Measurements from ENCODE around the gene FOXG1. TPM values are rescaled to one million over a fixed set of nuclear protein-coding genes. Genes with fewer than 3 reads are reported as not detected.

The FOXG1 gene
- total RNA-seq, 1 donor: not detected

DNA sequence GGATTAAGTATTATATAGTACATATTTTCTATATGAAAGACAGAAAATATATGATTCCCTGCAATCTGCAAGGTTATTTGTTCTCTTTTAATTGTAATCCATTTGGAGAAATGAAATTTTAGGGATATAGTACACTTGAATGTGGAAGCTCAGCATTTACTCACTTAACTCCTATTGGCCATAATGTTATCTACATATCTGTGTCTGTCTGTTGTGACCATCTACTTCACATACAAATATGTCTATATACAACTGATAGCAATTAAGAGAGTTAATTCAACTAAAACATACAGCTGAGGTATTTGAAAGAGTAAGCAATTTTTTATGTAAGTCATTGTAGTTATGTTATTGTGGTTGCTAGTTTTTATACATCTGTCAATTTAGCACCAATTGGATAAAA is 12.9 kb downstream of the FOXG1 start:
- H3K4me1 ChIP-seq (ENCODE audit: insufficient read depth, low read length): no peaks in the 10 kb centered on the region
- no peaks in the 10 kb centered on the region for H3K9me3 ChIP-seq (ENCODE audit: low read depth, low read length)
- peaks cover 84% of the 10 kb centered on the region for H3K27me3 ChIP-seq (ENCODE audit: insufficient read depth, low read length)
- H3K4me3 ChIP-seq (ENCODE audit: low read length): no peak overlapping the region

DNA sequence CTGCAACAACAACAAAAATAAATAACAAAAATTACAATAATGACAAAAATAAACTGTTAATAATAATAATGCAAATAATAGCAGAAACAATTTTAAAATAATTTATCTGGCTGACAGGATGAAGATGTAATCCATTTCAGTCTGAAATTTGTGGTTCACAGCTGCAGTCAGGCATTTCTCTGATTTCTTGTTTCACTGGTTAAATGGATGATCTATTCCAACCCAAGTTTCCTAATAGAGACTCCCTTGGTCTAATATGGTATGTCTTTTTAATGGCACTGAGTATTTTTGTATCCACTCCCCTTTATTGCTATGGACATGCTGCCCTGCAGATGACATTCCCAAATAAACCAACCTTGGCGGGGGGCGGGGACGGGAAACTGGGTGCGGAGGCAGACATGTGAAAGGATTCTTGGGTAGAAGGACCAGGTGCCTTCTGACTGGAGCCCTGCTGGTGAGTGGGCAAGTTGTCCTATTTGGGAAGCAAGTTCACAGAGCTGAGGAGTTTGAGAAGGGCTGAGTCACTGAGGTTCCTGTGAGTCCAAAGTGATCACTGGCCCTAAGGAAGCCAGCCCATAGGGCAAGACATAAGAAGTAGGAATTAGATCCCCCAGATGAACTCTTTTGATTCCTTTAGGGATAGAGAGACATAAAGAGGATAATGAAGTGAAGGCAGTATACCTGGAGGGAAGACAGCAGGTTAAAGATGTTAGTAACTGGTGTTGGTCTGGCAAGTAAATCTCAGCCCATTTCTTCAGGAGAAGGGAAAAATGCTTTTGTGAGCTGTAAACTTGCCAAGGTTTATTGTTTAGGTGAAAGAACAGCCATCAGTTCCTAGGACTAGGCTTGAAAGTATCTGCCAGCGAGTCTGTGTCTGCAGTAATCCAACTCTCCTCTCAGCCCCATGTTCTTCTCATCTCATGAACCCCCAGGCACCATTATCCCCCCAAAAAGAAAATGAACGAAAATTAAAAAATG is 14.5 kb downstream of the FOXG1 start:
- Histone ChIP-seq H3K4me3 (ENCODE audit: low read length) (no peak overlapping the region), H3K9me3 (ENCODE audit: low read depth, low read length) (no peaks in the 10 kb centered on the region), H3K4me1 (ENCODE audit: insufficient read depth, low read length) (no peaks in the 10 kb centered on the region), H3K27me3 (ENCODE audit: insufficient read depth, low read length) (peaks cover 84% of the 10 kb centered on the region)

DNA sequence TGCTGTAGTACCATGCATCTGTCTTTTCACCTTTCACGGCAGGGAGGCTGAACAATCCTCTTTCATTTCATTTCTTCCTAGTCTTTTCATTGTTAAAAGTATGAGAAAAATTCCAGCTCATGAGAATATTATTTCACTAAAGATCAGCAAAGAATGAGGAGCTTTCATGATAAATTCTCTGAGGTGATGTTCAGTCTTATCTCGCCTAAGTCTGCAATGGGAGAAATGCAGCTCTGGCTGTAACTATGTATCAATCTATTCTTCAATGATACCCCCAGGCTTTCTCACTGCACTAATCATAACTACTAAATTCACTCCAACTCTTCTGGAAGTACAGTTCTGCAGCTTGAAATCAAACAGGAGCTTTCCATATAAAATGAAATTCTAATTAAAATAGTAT is 15.7 kb downstream of the FOXG1 start:
- Histone ChIP-seq H3K9me3 (ENCODE audit: low read depth, low read length) (no peaks in the 10 kb centered on the region), H3K4me3 (ENCODE audit: low read length) (no peak overlapping the region), H3K27me3 (ENCODE audit: insufficient read depth, low read length) (peaks cover 76% of the 10 kb centered on the region), H3K4me1 (ENCODE audit: insufficient read depth, low read length) (no peaks in the 10 kb centered on the region)

DNA sequence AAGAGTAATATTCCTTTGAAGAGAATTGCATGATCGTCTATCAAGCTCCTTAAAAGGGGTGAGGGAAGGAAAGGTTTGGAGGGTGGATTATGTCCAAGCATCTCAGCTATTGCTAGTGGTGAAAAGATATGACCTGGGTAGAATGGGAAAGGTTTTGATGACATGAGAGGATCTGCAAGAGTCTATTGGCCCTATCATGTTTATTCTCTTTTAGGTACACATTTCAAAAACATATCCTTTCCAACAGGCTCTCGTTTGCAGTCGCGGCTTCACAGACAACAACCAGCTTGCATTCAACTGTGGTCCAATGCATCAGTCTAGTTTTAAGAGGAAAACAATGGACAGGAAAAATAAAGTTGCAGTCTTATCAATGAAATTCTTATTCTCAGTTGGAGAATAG is 17.1 kb downstream of the FOXG1 start:
- Histone ChIP-seq H3K4me1 (ENCODE audit: insufficient read depth, low read length) (no peaks in the 10 kb centered on the region), H3K4me3 (ENCODE audit: low read length) (no peak overlapping the region), H3K27me3 (ENCODE audit: insufficient read depth, low read length) (peaks cover 62% of the 10 kb centered on the region), H3K9me3 (ENCODE audit: low read depth, low read length) (no peaks in the 10 kb centered on the region)

DNA sequence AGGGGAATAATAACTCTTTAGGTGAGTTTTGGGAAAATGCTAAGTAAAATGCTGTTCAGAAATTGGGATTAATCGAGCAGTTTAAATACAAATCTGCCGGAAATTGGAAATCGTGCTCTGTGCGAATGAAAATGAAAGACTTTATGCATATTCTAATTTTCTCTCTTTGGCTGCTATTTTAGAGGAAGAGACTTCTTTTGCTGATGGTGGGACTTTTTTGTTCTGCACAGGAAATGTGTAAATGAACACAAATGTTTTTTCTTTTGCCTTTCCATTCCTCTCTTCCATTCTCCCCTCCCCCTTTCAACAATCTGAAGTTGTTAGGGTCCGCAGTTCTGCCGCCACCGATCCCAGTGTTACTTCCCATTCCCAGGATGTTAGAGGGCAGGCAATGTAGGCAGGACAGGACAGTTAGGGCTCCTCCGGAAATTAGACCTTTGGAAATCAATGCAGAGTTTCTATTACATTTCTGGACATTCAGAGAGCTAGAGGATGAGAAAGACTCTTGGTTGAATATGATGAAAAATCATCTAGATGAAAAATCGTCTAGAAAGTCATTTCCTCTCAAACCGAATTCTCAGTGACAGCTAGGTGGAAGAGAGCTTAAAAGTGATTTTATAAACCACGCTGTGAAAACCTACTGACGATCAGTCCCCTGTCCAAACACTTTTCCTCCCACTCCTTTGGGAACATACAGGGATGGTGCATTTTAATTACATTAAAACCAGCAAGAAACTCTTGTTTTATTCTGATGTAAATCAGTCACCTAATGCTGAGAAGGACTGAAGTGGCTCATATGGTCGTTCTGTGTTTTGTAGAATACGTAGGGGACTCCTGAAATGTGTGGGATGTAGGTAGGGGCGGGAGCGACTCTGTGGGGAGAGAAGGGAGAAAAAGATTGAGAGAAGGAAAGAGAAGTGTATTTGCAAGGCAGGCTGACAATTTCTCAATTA is 17.8 kb downstream of the FOXG1 start:
- peaks cover 56% of the 10 kb centered on the region for H3K27me3 ChIP-seq (ENCODE audit: insufficient read depth, low read length)
- H3K4me1 ChIP-seq (ENCODE audit: insufficient read depth, low read length): no peaks in the 10 kb centered on the region
- H3K4me3 ChIP-seq (ENCODE audit: low read length): no peak overlapping the region
- H3K9me3 ChIP-seq (ENCODE audit: low read depth, low read length): no peaks in the 10 kb centered on the region

DNA sequence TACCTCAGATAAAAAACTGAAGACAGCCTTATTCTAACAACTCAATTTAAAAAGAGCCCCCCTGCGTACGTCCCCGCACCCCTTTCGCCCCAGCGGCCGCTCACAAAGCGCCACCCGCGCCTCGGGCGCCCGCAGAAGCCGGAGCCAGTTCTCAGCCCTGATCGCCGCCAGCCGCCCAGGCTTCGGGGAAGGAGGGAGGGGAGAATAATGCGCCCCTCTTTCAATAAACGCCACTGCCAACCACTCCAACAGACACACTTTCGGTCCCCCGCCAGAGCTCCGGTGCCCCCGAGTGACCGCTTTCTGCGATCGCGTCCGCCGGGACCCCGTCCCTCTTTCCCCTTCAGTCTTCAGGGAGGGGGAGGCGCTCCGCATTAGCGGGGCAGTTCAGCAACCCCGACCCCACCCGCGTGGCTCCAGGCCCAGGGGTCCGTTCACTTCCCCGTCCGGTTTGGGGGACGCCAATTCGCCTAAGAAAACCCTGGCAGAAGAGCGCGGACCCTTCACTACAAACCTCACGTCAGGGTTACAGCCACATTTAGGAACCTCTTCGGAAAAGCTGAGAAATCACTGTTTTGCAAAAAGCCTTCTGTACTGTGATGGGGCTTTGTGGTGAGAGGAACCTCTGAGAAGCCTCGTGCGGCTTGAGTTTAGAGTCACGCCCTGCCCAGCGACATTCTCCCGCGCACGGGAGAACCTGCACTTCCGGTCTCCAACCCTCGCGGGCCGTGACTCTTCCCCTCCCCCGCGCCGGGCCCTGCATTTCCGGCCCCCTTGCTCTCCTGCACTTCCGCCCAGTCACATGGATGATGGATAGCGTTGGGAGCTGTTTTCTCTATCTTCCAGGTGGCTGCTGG is 18.7 kb downstream of the FOXG1 start:
- Histone ChIP-seq H3K4me3 (ENCODE audit: low read length) (no peak overlapping the region), H3K27me3 (ENCODE audit: insufficient read depth, low read length) (peaks cover 49% of the 10 kb centered on the region), H3K9me3 (ENCODE audit: low read depth, low read length) (no peaks in the 10 kb centered on the region), H3K4me1 (ENCODE audit: insufficient read depth, low read length) (no peaks in the 10 kb centered on the region)

DNA sequence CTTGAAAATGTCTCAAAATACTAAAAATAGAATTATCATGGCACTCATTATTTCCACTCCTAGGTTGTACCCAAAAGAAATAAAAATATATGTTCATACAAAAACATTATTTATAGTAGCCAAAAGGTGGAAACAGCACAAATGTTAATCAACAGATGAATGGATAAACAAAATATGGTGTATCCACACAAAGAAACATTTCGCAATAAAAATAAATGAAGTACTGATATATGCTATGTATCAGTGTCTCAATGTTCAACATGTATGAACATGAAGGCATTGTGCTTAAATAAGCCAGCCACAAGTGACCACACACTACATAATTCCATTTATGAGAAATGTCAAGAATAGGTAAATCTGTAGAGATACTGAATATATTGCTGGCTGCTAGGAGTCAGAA is 40.9 kb downstream of the FOXG1 start:
- no peaks in the 10 kb centered on the region for H3K9me3 ChIP-seq (ENCODE audit: low read depth, low read length)
- no peaks in the 10 kb centered on the region for H3K27me3 ChIP-seq (ENCODE audit: insufficient read depth, low read length)
- H3K4me3 ChIP-seq (ENCODE audit: low read length): no peak overlapping the region
- H3K4me1 ChIP-seq (ENCODE audit: insufficient read depth, low read length): no peaks in the 10 kb centered on the region

DNA sequence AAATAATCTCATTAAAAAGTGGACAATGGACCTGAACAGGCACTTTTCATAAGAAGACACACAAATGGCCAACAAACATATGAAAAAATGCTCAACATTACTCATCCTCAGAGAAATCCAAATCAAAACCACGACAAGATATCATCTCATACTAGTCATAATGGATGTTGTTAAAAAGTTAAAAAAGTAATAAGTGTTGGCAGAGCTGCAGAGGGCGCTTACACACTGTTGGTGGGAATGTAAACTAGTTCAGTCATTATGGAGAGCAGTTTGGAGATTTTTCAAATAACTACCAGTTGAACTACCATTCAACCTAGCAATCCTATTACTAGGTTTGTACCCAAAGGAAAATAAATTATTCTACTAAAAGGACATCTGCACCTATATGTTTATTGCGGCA is 47.2 kb downstream of the FOXG1 start:
- Histone ChIP-seq H3K9me3 (ENCODE audit: low read depth, low read length) (no peaks in the 10 kb centered on the region), H3K4me3 (ENCODE audit: low read length) (no peak overlapping the region), H3K27me3 (ENCODE audit: insufficient read depth, low read length) (no peaks in the 10 kb centered on the region), H3K4me1 (ENCODE audit: insufficient read depth, low read length) (no peaks in the 10 kb centered on the region)
